Esophagus muscularis mucosa (tissue), 4 donors: ENCODE results near the gene PCDH11X. TPM values are rescaled to one million over a fixed set of nuclear protein-coding genes. Genes with fewer than 3 reads are reported as not detected.
"Not testable (repeated sequence)": the region's sequence is repeated elsewhere in the genome, so short reads cannot be mapped to it uniquely, and the experiment has no call there.

Source experiments
- DNase-seq: peaks from one replicate; pipeline ENCODE4 v3.0.0-alpha.2; 2017; ENCODE audit errors: extremely low spot score
- H3K27ac ChIP-seq, 4 donors: fragments of 200-600 bp; sonication (generic); replicated peaks in 1 of 4; 1 replicate in 3 of 4; 2 replicates in 1 of 4; pipeline ENCODE4 v1.5.1; 2016 to 2019; ENCODE audit warnings: mild to moderate bottlenecking in 1 of 4
- H3K27me3 ChIP-seq, 4 donors: fragments of 200-600 bp; sonication (generic); one replicate each; pipeline versions ENCODE4 v1.5.1 to v1.6.0; 2016 to 2019
- H3K36me3 ChIP-seq, 4 donors: fragments of 200-600 bp; sonication (generic); one replicate each; pipeline ENCODE4 v1.5.1; 2016 to 2019
- H3K4me1 ChIP-seq, 4 donors: fragments of 200-600 bp; sonication (generic); one replicate each; pipeline ENCODE4 v1.5.1; 2016 to 2019
- H3K4me3 ChIP-seq, 4 donors: fragments of 200-600 bp; sonication (generic); 1 replicate in 2 of 4; 2 replicates in 2 of 4; pipeline ENCODE4 v1.5.1; 2016 to 2019; ENCODE audit warnings: mild to moderate bottlenecking in 4 of 4, moderate library complexity in 1 of 4
- H3K9me3 ChIP-seq, 4 donors: fragments of 200-600 bp; sonication (generic); 1 replicate in 3 of 4; 2 replicates in 1 of 4; pipeline ENCODE4 v1.5.1; 2016 to 2019
- WGBS: methylation state at CpG from one replicate; pipeline ENCODE4 v1.1.5; 2018; 5-methylcytosine and 5-hydroxymethylcytosine counted together
- intact Hi-C: fragments of 100-400 bp; cut with DNase I; formaldehyde crosslinking; loops from one replicate; pipeline ENCODE4 v1.15.1; 2023
- small RNA-seq, 3 donors: library from RNA; depleted of rRNA; stranded (forward); fragments of <200 nt; gene quantifications; one replicate each; pipeline ENCODE3, GENCODE V24; 2016
- total RNA-seq, 4 donors: library from RNA; depleted of rRNA; stranded (reverse); fragments of >200 nt; gene quantifications; one replicate each; pipeline versions ENCODE4 v1.1.0 to v1.2.1, GENCODE V29; 2016

PCDH11X gene
- total RNA-seq, 4 donors from 2014 or later = under 0.01 to 0.33 (median 0.06) TPM

GRCh38 chrX:91825321-91825720 lies 46.1 kb downstream of the PCDH11X start:
- H3K27me3 ChIP-seq, H3K4me3 ChIP-seq, H3K27ac ChIP-seq, DNase-seq, intact Hi-C loops, H3K4me1 ChIP-seq, H3K36me3 ChIP-seq, H3K9me3 ChIP-seq: not testable (repeated sequence)
- WGBS = 90% methylated on average over 22 of the region's 24 CpGs

Small RNA genes lying within 50 kb of the gene (small RNA-seq; reads per million reads assigned to genes)
- 0 reads per million in 3 donors for gene RNU2-26P
